Stimulated activated CD4-positive, alpha-beta T cell treated with anti-CD3 and anti-CD28 coated beads, Interleukin-1b, Interleukin-23, amount 100 ng/mL, for 1 hour (primary cell): ENCODE data around the gene MBD4.
"Not testable (repeated sequence)": the region's sequence is repeated elsewhere in the genome, so short reads cannot be mapped to it uniquely, and the experiment has no call there.

Experiments used
- DNase-seq, 2 donors: peaks; one replicate each; pipeline ENCODE4 v3.0.0-alpha.2; 2020; ENCODE audit warnings: low read depth in 2 of 2

Gene MBD4

DNA sequence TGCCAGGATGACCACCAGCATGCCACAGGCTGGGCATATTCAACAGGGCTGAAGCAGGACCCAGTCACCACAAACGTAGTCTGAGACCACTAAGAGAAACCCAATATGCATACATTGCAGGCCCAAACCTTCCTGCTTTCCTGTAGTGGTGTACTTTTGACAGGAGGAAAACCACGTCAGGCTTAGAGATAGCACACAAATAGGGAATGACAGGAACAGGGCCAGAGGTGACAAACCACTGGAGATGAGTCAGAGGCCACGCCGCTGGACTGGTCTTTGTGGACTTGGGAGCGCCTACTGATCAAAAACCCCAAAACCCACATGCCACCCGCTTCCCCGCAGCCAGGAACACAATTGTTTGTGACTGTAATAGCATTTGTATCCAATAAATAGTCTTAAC, 7.7 kb downstream of the MBD4 start:
- DNase-seq: no peak

DNA sequence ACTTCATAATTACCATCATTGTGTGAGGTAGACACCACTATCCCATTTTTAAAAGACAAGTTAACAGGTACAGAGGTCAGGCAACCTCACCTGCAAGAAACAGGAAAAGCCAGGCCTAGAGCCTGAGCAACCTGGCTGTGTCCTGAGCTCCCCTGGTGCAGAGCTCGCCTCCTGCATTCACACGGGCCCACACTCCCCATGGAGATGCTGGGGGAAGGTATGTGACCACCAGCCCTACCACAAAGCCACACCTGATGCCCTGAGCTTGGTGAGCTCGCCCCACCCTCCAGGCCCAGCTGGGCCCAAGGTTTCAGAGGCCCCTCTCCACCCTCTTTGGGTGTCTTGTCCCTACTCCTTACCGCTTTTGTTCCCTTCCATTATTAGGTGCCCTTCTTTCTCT, 10.1 kb downstream of the MBD4 start:
- no peak for DNase-seq

DNA sequence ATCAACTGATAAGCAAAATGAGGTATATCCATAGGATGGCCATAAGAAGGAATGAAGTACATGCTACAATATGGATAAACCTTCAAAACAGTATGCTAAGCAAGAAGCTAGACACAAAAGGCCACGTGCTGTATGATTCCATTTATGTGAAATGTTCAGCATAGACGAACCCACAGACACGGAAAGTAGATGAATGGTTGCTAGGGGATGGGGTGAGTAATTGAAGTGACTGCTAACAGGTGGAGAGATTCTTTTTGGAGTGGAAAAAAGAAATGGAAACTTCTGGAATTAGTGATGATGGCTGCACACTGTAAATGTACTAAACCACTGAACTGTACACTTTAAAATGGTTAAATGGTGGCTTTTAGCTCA, 10.7 kb downstream of the MBD4 start:
- no peak for DNase-seq

DNA sequence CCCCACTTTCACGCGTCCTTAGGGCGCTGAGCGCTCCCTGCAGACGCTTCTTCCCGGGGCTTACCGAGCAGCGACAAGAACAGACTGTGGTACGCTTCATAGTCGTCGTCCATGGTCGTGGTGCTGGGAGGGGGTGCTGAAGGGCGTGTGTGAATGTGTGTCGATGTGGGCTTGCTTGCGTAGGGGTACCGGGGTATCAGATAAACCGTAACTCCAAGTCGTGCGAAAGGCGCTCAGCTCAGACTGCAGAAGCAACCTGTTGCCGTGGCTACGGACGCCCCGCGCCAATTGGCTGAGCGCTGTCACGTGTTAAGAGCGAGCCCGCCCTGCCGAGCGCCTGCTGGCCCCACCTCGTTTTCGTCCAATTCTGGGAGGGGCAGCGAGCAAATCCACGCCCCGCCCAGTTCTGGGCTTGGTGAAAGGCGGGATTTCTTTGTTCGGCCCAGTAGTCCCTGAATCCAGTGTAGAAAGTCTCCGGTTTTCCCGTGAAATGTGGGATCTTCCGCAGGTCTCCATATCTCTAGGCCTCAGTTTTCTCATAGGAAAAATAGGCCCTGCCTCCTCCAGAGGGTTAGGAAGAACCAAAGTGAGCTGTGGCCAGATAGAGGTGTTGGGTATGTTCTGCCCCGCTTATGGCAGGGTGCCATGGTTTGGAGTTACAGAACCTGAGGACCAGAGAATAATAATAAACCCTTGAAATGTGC, 11.2 kb downstream of the MBD4 start, which contains the start of gene EFCAB12:
TSS of gene EFCAB12 (minus strand) at position 261 of the 704 bp plus-strand sequence. CDS start at position 113, 148 bp downstream.
- DNase-seq: peak; percentile 60 to 82

DNA sequence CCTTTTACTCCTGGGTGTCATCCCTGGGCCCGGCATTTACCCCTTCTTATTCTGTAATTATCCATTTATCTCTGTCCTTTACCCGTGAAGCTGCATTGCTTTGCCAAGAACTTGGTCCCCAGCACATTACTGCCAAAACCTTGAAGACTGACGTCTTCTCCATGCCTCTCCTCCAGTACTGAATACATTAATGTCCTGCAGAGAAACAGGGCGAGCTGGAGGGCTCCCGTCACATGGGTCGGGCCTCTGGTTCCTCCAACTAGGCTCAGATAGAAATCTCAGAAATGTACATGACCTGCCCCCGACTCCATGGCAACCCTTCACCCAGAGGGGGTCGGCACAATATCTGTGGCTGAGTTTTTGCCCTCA, 11.8 kb downstream of the MBD4 start:
- DNase-seq: no peak

DNA sequence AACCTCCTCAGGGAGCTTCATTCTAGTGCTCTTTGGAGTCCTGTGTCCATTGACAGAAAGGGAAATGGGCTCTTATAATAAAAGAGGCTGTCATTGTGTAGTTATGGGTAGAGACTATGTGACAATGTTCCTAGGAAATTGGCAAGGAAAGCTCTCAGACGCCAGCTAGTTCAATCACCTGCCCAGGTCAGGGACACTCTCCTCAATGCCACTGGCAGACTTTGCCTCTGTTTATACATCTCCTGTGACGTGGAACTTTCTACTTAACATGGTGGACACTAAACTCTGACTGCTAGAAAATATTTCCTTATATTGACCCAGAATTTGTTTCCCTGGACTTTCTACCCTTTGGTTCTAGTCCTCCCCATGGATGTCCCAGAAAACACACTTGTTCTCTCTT, 14.1 kb downstream of the MBD4 start:
- no peak for DNase-seq

DNA sequence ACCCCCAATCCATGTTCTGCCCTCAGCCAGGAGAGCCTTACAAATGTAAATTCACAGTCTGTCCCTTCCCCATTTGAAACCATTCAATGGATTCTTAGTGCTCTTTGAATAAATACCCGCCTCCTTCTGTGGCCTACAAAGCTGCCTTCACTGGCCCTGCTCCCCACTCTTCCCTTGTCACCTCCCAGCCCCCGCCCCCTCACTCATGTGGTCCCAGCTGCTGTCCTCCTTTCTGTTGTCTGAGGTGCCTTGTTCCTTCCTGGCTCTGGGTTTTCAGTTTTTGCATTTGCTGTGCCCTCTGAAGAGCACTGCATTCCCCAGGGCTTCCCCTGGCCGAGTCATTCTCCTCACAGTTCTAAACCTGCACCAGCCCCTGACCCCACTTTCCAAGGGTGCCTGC, 14.5 kb downstream of the MBD4 start:
- DNase-seq: no peak

DNA sequence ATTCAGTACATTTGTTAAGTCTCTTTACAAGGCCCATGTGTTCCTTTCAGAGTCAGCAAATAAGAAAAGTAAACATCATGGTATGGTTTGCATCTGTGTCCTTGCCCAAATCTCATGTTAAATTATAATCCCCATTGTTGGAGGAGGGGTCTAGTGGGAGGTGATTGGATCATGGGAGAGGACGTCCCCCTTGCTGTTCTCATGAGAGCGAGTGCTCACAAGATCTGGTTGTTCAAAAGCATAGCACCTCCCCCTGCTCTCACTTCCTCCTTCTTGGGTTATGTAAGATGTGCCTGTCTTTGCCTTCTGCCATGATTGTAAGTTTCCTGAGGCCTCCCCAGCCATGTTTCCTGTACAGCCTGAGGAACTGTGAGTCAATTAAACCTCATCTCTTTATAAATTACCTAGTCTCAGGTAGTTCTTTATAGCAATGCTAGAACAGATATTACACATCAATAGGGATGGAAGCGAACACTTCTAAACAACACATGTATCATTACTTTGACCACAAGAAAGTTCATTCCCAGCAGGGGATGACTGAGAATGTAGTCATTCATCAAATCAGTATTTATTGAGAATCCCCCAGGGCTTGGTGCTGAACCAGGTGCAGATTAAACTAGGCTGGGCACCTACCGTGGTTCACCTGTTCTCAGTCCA, 15.4 kb downstream of the MBD4 start:
- no peak for DNase-seq

DNA sequence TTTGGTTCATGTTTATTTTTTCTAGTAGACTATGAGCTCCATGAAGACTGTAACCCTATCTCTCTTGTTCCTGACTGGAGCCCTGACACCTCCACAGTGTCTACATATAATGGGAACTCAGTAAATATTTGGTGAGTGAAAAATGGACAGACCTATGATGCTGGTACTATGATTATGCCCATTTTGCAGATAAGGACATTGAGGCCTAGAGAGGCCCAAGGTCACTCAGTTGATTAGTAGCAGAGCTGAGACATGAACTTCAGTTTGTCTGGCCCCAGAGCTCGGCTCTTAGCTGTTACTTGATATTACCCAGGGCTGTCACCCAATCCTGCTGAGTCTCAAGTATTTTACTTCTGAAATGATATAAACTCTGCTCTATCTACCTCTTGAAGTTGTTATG, 16.9 kb downstream of the MBD4 start:
- no peak for DNase-seq

DNA sequence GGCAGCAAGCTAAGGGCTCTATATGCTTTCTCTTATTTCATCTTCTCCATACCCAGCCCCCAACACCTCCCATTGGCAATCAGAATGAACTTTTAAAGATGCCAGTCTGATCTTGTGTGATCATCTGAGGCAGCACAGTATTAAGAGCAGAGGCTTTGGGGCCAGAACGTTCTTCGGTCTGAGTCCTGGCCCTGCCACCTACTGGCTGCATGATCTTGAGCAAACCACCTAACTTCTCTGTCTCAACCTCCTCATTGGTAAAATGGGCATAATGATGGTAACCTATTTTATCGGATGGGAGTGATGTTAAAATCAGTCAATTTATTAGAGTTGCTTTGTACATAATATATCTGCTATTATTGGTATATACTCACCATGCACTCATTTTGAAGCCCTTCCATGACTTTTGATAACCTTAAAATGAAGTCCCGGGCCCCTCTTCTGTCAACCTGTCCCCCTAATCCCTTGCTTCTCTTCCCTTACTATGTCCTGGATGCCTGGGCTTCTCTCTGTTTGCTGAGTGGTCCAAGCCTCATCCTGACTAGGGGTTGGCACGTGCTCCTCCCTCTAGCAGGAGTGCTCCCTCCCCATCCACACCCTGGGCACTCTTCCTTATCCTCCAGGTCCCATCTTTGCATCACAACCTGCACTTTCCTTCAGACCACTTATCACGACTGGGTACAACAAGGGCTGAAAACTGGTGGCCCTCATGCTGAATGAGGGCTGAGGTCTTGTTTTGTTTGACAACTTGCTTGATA, 17.6 kb downstream of the MBD4 start:
- no peak for DNase-seq

DNA sequence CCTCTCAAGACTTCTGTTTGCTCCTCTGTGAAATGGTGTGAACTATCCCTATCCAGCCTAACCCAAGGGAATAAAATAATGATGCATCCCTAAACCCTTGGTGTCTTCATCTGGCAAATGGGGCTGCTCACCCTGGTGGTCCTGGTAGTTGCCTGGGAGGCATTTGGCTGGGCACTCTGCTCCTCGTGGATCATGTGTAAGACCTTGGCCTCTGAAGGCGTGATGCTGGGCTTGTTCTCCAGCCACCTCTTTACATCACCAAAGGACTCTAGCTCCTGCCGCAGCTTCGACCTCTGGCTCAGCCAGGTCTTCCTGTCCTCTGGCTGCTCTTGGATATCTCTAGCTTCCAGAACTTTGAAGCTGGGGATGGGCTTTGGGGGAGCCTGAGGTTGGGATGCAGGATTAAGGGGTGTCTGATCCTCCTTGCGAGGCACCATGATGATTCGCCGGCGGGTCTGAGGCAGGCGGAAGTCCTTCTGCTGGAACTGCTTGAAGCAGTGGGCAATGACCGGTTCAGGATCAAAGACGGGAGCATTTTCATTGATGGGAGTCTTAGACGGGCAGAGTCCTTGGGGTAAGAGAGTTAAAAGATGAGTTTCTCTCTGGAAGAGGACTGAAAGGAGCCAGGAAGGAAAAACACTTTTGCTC, 18.4 kb downstream of the MBD4 start:
- DNase-seq: no peak

DNA sequence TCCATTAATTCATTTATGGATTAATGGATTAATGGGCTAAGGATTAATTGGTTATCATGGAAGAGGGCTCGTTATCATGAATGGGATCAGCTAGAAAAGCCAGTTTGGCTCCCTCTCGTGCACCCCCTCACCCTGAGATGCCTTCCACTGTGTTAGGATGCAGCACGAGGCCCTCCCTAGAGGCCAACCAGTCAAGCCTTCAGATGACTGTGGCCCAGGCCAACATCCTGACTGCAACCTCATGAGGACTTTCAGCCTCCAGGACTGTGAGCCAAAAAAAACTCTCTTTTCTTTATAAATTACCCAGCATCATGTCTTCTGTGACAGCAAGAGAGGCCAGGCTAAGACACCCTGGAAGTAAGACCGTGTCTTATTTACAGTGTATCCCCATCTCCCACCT, 20.3 kb downstream of the MBD4 start:
- no peak for DNase-seq

DNA sequence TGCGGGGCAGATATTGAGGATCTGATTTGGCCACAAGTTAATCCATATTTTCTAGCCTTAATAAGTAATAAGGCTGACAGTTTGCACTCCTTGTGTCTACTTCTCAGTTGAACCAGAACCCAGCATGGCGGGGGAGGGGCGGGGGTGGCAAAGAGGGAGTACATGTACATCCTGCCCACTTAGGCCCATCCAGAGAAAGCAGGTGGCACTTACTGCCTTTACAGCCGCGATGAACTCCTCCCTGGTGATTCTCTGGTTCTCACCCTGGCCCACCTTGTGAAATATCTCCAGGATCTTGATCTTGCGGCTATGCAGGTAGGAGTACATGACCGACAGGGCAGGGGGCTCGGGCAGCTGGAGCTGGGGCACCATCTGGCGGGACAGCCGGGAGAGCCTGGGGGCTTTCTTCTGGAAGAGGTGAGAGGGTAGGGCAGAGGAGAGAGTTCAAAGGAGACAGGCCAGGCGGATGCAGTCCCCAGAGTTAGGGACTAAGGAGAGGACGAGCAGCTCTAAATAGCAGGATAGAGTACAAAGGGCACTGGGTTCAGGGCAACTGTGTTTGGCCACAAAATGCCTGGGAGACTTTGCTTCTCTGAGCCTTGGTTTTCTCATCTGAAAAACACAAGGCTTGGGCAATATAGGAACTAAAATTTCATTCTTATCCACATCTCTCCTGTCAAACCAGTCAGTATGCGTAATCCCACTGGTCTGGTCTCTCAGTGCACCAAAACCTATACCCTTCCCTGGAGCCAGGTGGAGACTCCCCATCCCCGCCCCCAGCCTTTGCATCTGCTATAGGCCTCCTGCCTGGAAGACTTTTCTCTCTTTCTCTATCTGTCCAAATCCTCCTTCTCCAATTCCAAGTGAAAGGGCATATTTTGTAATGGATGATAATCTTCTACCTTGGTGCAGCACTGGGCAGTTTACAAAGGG, 21.4 kb downstream of the MBD4 start:
- DNase-seq: no peak

DNA sequence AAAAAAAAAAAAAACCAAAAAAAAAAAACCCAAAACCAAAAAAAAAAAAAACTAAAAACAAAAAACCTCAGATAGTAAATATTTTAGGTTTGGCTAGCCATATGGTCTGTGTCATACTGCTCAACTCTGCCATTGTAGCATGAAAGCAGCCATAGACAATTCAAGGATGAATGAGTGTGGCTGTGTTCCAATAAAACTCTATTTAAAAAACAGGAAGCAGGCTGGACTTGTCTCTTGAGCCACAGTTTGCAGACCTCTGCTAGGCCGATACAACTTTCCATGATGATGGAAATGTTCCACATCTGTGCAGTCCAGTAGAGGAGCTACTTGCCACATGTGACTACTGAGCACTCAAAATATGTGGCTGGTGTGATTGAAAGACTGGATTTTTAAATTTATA, 22.4 kb downstream of the MBD4 start:
- DNase-seq: no peak

DNA sequence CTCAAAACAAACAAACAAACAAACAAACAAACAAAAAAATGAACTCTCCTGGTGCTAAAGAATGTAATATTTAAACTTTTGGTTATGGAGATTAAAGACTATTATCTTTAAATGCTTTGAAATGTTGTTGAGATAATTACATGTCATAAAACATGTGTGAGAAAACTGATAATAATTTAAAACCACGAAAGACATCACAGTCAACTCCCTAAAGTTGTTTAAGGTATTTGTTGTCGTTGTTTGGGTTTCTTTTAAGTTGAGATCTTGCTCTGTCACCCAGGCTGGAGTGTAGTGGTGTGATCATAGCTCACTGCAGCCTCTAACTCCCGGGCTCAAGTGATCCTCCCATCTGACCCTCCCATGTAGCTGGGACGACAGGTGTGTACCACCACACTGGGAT, 23.3 kb downstream of the MBD4 start:
- no peak for DNase-seq

DNA sequence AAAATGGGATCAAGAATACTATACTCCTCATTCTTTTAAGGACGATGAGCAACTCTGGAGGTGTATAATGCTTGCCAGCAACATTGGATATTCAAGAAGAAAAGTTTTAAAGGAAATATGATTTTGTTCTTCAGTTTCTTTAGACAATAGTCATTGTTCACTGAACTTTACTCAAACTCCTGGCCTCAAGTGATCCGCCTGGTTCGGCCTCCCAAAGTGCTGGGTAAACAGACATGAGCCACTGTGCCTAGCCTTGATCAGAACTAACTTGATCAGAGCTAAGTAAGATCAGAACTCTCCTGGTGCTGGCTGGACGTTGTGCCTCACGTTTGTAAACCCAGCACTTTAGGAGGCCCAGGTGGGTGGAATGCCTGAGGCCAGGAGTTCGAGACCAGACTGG, 23.9 kb downstream of the MBD4 start:
- DNase-seq: no peak

DNA sequence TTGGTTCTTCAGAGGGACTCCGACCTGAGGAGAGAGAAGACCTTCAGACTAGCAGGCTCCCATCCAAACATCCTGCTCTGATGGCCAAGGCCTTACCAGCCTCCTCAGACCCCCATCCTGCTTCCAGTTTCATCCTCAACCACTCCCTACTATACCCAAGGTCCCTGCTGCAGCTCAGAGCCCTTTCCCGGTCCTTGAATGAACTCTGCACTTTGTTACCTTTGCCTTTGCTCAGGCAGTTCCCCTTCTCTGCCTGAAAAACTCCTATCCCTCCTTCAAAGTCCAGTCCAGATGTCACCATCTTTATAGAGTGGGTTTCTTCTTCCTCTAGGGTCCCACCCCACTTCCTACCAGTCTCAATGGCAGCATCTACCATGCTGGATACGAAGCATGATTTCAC, 24.4 kb downstream of the MBD4 start:
- no peak for DNase-seq

DNA sequence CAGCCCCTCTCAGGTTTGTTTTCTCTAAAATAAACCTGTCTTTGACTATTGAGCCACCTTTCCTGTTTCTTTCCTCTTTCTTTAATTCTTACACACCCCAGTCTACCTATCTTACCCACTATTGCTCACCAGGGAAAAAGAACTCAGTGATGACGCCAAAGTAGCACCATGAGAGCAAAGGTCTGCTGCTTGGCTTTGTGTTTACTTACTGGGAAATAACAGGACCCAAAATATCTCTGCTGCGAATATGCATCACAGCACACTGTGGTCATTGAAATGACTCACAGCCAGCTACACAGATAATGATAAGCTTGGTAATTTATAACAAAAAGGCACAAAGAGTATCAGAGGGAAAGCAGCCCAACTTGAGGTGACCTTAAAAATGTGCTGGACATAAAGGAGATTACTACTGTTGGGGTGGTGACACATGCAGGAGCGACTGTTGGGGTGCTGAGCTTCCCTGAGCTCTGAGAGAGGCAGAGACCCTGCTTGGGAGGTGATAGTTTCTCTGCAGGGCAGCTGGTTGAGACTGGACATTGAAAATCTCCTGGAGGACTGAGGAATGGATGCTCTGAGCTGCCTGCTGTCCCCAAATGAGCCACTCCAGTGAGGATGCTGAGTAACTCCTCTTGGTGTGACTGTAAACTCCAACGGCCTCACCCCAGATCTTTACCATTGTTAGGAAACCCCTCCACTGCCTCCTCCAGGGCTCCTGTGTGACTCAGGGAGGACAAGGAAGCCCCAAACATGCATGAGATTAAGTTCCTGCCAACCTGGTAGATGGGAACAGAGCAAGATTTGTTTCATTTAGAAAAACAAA, 25.9 kb downstream of the MBD4 start:
- DNase-seq: no peak

DNA sequence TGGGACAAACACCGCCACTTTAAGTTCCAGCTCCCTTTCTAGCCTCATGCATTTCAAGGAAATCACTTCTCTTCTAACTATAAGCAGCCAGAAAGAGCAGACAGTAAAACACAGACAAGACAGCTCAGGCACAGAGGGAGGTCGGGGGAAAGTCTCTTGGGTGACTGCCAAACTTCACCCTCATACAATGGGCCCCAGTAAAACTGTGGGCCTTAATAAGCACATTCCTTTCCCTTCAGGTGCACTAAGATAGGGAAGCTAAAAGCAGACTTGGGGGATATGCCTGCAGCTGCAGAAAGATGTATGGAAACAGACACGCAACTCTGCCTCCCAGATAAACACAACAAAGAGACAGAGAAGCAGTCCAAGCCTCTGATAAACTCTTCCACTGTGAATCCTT, 26.5 kb downstream of the MBD4 start:
- DNase-seq: not testable (repeated sequence)

DNA sequence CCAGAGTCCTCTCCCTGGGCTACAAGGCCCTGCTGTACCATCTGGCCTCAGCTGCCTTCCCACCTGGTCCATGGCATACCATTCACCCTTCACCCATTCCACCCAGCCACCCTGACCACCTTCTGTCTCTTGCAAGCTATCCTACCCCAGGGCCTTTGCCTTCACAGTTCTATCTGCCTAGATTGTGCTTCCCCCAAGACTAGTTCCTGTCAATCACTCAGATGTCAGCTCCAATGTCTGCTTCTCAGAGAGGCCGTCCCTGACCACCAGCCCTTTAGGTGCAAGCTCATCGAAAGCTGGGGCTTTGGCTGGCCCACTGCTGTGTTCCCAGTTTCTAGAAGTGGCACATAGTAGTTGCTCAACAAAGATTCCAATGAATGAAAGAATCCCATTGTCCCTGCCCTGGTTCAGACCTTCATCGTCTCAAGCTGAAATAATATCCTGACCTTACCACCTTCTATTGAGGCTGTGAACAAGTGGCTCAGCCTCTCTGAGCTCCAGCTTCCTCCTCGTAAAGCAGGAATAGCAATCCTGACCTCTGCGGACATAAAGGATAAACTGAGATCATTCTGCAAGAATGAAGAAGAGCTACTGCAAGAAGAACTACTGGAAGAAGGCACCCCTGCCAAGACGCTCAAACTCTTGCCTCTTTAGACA, 27.1 kb downstream of the MBD4 start:
- DNase-seq: no peak
